Omental fat pad (tissue), 4 donors: ENCODE measurements around the gene C16orf92. TPM values are rescaled to one million over a fixed set of nuclear protein-coding genes. Genes with fewer than 3 reads are reported as not detected.

Source experiments
- ATAC-seq: fragments of 150-250 bp; one replicate; pipeline ENCODE4 v1.9.1; 2016; ENCODE audit warnings: mild to moderate bottlenecking, moderate library complexity; ENCODE audit not compliant: low FRiP score
- DNase-seq: peaks from one replicate; pipeline ENCODE4 v3.0.0-alpha.2; 2019; ENCODE audit warnings: low spot score
- CTCF ChIP-seq, 3 donors: fragments of 450-650 bp; IDR thresholded peaks; one replicate each; pipeline ENCODE4 v1.5.1; 2016 to 2017; ENCODE audit warnings: antibody characterized with exemption in 3 of 3, mild to moderate bottlenecking in 3 of 3, moderate library complexity in 2 of 3
- total RNA-seq, 4 donors: library from RNA; depleted of rRNA; stranded (reverse); fragments of >200 nt; gene quantifications; one replicate each; pipeline ENCODE4 v1.1.0, GENCODE V29; 2016

The C16orf92 gene
- total RNA-seq, 4 donors from 2014 or later: not detected

- ATAC-seq (peak; percentile 52), DNase-seq (no peak)
- TF ChIP-seq CTCF (IDR thresholded peaks at IDR 0.05): no peak
Measured at GRCh38 chr16:29994600-29995323, 28.2 kb upstream of the C16orf92 start.

GRCh38 chr16:29995324-29995910 is 27.6 kb upstream of the C16orf92 start, which contains the start of gene HIRIP3:
HIRIP3 (minus strand) TSS chr16:29995617; CDS start chr16:29995605, 12 bp downstream.
- peak; percentile 65 for DNase-seq
- no peak for TF ChIP-seq CTCF (IDR thresholded peaks at IDR 0.05)
- ATAC-seq: peak; percentile 77

- TF ChIP-seq CTCF (IDR thresholded peaks at IDR 0.05): no peak
- peak; percentile 88 for DNase-seq
- ATAC-seq: peak; percentile 98
Measured at GRCh38 chr16:29995911-29996765, 26.9 kb upstream of the C16orf92 start, which contains the start of gene INO80E. INO80E (plus strand) TSS chr16:29996241; CDS start chr16:29996311, 70 bp downstream.

GRCh38 chr16:29996766-29997250 is 26.2 kb upstream of the C16orf92 start:
- DNase-seq: no peak
- no peak for TF ChIP-seq CTCF (IDR thresholded peaks at IDR 0.05)
- no peak for ATAC-seq

GRCh38 chr16:29999605-30000004 is 23.4 kb upstream of the C16orf92 start:
- ATAC-seq (no peak), DNase-seq (no peak)
- no peak for TF ChIP-seq CTCF (IDR thresholded peaks at IDR 0.05)

- ATAC-seq: no peak
- no peak for DNase-seq
- TF ChIP-seq CTCF (IDR thresholded peaks at IDR 0.05): no peak
Measured at GRCh38 chr16:30000735-30001631, 22.0 kb upstream of the C16orf92 start.
